Endothelial cell of umbilical vein (primary cell): Measurements from ENCODE around the gene RNF148.

Experiments
- FOS ChIP-seq: IDR thresholded peaks from 2 replicates; pipeline ENCODE4 v1.6.1; 2011; ENCODE audit warnings: mild to moderate bottlenecking, low read length, moderate library complexity, borderline replicate concordance; ENCODE audit not compliant: insufficient read depth
- POLR2AphosphoS5 ChIP-seq: IDR thresholded peaks from 2 replicates; pipeline ENCODE4 v1.6.1; 2012; ENCODE audit warnings: low read depth, mild to moderate bottlenecking, control low read depth, low read length, moderate library complexity; ENCODE audit not compliant: insufficient read depth
- TF ChIP-seq, protein P1 (sequence below), 2 donors: IDR thresholded peaks; 1 replicate in 1 of 2; 2 replicates in 1 of 2; pipeline ENCODE4 v1.5.1; 2011; ENCODE audit warnings: low read length in 2 of 2, mild to moderate bottlenecking in 2 of 2, moderate library complexity in 2 of 2, control low read depth in 1 of 2, inconsistent platforms in 1 of 2, low read depth in 1 of 2; ENCODE audit not compliant: insufficient read depth in 1 of 2; ENCODE audit errors: extremely low read depth in 1 of 2

- TF ChIP-seq FOS (no peak), POLR2AphosphoS5 (no peak)
- TF ChIP-seq, protein P1, sequence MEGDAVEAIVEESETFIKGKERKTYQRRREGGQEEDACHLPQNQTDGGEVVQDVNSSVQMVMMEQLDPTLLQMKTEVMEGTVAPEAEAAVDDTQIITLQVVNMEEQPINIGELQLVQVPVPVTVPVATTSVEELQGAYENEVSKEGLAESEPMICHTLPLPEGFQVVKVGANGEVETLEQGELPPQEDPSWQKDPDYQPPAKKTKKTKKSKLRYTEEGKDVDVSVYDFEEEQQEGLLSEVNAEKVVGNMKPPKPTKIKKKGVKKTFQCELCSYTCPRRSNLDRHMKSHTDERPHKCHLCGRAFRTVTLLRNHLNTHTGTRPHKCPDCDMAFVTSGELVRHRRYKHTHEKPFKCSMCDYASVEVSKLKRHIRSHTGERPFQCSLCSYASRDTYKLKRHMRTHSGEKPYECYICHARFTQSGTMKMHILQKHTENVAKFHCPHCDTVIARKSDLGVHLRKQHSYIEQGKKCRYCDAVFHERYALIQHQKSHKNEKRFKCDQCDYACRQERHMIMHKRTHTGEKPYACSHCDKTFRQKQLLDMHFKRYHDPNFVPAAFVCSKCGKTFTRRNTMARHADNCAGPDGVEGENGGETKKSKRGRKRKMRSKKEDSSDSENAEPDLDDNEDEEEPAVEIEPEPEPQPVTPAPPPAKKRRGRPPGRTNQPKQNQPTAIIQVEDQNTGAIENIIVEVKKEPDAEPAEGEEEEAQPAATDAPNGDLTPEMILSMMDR (IDR thresholded peaks at IDR 0.05; ENCODE audit: extremely low read depth in 1 of 2, insufficient read depth in 1 of 2, low read depth in 1 of 2, low read length in 2 of 2), result no peak
Measured at GRCh38 chr7:122658856-122659255, 43.9 kb downstream of the RNF148 start.
